HepG2 (cell line): ENCODE data around the gene DNAJA1. TPM values are rescaled to one million over a fixed set of nuclear protein-coding genes. Genes with fewer than 3 reads are reported as not detected.

Source experiments
- CHD2 ChIP-seq: IDR thresholded peaks from 2 replicates; pipeline ENCODE4 v1.6.1; 2011; ENCODE audit warnings: low read depth, low read length, improper control_type of control experiment
- IRF2 ChIP-seq: IDR thresholded peaks from 2 replicates; pipeline ENCODE4 v1.6.1; 2018; ENCODE audit warnings: missing genetic modification reagents, missing compliant biosample characterization
- MED13 ChIP-seq: sonication (generic); formaldehyde crosslinking; IDR thresholded peaks from 2 replicates; pipeline ENCODE4 v1.5.0; 2020; ENCODE audit warnings: missing genetic modification reagents
- POLR2AphosphoS2 ChIP-seq: IDR thresholded peaks from 2 replicates; pipeline ENCODE4 v1.6.1; 2011; ENCODE audit warnings: low read depth, low read length, improper control_type of control experiment
- SNAI1 ChIP-seq: sonication (generic); formaldehyde crosslinking; IDR thresholded peaks from 2 replicates; pipeline ENCODE4 v1.5.0; 2020; ENCODE audit warnings: mild to moderate bottlenecking, missing genetic modification reagents, borderline replicate concordance
- TAF1 ChIP-seq: sonication (generic); formaldehyde crosslinking; IDR thresholded peaks from 2 replicates; pipeline ENCODE4 v1.4.0; 2020; ENCODE audit warnings: missing genetic modification reagents
- TP53 ChIP-seq: sonication (generic); formaldehyde crosslinking; conservative IDR thresholded peaks from 2 replicates; pipeline ENCODE4 v1.4.0; 2020; ENCODE audit warnings: missing genetic modification reagents
- ZBTB1 ChIP-seq: sonication (generic); formaldehyde crosslinking; IDR thresholded peaks from 2 replicates; pipeline ENCODE4 v1.4.0; 2020; ENCODE audit warnings: missing genetic modification reagents, borderline replicate concordance
- ZBTB21 ChIP-seq: sonication (generic); formaldehyde crosslinking; IDR thresholded peaks from 2 replicates; pipeline ENCODE4 v1.4.0; 2020; ENCODE audit warnings: missing genetic modification reagents
- ZKSCAN8 ChIP-seq: IDR thresholded peaks from 2 replicates; pipeline ENCODE4 v1.6.1; 2016; ENCODE audit warnings: borderline replicate concordance, missing genetic modification reagents, missing compliant biosample characterization
- ZMYM3 ChIP-seq: sonication (generic); formaldehyde crosslinking; IDR thresholded peaks from 2 replicates; pipeline ENCODE4 v1.5.1; 2020; ENCODE audit warnings: mild to moderate bottlenecking, missing genetic modification reagents
- ZSCAN29 ChIP-seq: sonication (generic); formaldehyde crosslinking; conservative IDR thresholded peaks from 2 replicates; pipeline ENCODE4 v1.4.0; 2020; ENCODE audit warnings: mild to moderate bottlenecking, missing genetic modification reagents
- polyA plus RNA-seq, 8 experiments: library from polyadenylated mRNA; depleted of rRNA in 3 of 8; stranded (reverse) in 7 of 8; unstranded in 1 of 8; fragments of >200 nt; fragmentation: Illumina TruSeq in 4 of 8; extraction: Trizol in 4 of 8; gene quantifications; 2 replicates each; pipeline versions ENCODE4 v1.2.1 to v1.2.3, GENCODE V29; 2011 to 2016; ENCODE audit warnings: low read depth in 4 of 8, missing spikeins in 1 of 8, mixed read lengths in 1 of 8; ENCODE audit not compliant: insufficient read depth in 1 of 8
- total RNA-seq, 5 experiments: library from RNA; depleted of rRNA; stranded (reverse); fragments of >200 nt; fragmentation: Illumina TruSeq; extraction: Trizol; gene quantifications; 2 replicates each; pipeline ENCODE4 v1.2.3, GENCODE V29; 2016; ENCODE audit warnings: low read depth in 1 of 5
- TF ChIP-seq, protein P1 (sequence below): sonication (generic); formaldehyde crosslinking; IDR thresholded peaks from 2 replicates; pipeline ENCODE4 v1.4.0; 2020; ENCODE audit warnings: missing genetic modification reagents
- TF ChIP-seq, protein P2 (sequence below): sonication (generic); formaldehyde crosslinking; IDR thresholded peaks from 2 replicates; pipeline ENCODE4 v1.4.0; 2020; ENCODE audit warnings: mild to moderate bottlenecking, missing genetic modification reagents
- TF ChIP-seq, protein P3 (sequence below): sonication (generic); formaldehyde crosslinking; IDR thresholded peaks from 2 replicates; pipeline ENCODE4 v1.4.0; 2020; ENCODE audit warnings: mild to moderate bottlenecking, missing genetic modification reagents
- TF ChIP-seq, protein P4 (sequence below): sonication (generic); formaldehyde crosslinking; IDR thresholded peaks from 2 replicates; pipeline ENCODE4; 2020; ENCODE audit warnings: missing genetic modification reagents, mild to moderate bottlenecking, borderline replicate concordance

DNAJA1 gene
- total and polyA plus RNA-seq, 2 of the 13 experiments (the other 11 are each of a cell fraction or from before 2014, with no cell fraction given) = 95.9 to 306 TPM

DNA sequence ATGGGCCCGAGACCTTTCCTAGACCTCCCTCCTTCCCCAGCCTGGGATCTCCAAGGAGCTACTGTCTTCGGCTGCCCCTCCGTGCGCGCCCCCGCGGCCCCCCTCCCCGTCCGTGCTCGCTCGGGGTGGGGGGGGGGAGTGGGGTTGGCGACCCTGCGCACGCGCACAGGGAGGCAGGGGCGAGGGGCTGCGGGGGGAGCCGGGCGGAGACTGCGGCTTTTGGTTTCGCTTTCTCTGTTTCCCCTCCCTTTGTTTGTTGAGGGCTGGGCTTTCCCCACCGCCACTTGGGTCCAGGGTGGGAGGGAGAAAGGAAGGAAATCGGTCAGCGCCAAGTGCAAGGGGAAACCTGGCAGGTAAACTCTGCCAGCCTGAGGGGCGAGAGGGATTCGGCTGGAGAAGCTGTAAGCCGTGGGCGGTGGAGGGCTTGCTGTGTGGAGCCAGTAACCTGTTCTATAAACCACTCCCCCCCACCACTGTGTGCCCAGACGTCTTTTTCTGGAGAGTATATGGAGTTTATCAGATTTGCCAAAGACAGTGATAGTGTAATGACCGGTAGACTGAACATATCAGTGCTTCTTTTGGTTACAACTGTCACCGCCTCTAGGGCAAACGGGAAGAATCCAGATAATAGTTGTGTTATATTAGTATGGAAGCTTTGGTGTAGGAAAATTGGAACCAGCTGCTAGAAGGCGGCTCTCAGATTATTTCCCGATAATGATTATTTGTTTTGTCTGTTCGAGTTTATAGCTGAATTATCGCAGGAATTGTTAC is 684 bp downstream of the DNAJA1 start (continued):
- TF ChIP-seq, protein P1, sequence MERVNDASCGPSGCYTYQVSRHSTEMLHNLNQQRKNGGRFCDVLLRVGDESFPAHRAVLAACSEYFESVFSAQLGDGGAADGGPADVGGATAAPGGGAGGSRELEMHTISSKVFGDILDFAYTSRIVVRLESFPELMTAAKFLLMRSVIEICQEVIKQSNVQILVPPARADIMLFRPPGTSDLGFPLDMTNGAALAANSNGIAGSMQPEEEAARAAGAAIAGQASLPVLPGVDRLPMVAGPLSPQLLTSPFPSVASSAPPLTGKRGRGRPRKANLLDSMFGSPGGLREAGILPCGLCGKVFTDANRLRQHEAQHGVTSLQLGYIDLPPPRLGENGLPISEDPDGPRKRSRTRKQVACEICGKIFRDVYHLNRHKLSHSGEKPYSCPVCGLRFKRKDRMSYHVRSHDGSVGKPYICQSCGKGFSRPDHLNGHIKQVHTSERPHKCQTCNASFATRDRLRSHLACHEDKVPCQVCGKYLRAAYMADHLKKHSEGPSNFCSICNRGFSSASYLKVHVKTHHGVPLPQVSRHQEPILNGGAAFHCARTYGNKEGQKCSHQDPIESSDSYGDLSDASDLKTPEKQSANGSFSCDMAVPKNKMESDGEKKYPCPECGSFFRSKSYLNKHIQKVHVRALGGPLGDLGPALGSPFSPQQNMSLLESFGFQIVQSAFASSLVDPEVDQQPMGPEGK (CRISPR knock-in tag) = peak; percentile 96
- TF ChIP-seq TAF1 (CRISPR knock-in tag) (no peak), SNAI1 (peak; percentile 57; the same call in 1 of the 2 replicates), ZBTB1 (CRISPR knock-in tag) (no peak), IRF2 (CRISPR knock-in tag) (peak; percentile 100), ZMYM3 (CRISPR knock-in tag) (no peak), MED13 (CRISPR knock-in tag) (no peak), TP53 (no peak), POLR2AphosphoS2 (no peak), CHD2 (no peak), ZBTB21 (CRISPR knock-in tag) (no peak), ZKSCAN8 (no peak), ZSCAN29 (CRISPR knock-in tag) (no peak)
- TF ChIP-seq, protein P2, sequence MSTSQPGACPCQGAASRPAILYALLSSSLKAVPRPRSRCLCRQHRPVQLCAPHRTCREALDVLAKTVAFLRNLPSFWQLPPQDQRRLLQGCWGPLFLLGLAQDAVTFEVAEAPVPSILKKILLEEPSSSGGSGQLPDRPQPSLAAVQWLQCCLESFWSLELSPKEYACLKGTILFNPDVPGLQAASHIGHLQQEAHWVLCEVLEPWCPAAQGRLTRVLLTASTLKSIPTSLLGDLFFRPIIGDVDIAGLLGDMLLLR = no peak
- TF ChIP-seq, protein P3, sequence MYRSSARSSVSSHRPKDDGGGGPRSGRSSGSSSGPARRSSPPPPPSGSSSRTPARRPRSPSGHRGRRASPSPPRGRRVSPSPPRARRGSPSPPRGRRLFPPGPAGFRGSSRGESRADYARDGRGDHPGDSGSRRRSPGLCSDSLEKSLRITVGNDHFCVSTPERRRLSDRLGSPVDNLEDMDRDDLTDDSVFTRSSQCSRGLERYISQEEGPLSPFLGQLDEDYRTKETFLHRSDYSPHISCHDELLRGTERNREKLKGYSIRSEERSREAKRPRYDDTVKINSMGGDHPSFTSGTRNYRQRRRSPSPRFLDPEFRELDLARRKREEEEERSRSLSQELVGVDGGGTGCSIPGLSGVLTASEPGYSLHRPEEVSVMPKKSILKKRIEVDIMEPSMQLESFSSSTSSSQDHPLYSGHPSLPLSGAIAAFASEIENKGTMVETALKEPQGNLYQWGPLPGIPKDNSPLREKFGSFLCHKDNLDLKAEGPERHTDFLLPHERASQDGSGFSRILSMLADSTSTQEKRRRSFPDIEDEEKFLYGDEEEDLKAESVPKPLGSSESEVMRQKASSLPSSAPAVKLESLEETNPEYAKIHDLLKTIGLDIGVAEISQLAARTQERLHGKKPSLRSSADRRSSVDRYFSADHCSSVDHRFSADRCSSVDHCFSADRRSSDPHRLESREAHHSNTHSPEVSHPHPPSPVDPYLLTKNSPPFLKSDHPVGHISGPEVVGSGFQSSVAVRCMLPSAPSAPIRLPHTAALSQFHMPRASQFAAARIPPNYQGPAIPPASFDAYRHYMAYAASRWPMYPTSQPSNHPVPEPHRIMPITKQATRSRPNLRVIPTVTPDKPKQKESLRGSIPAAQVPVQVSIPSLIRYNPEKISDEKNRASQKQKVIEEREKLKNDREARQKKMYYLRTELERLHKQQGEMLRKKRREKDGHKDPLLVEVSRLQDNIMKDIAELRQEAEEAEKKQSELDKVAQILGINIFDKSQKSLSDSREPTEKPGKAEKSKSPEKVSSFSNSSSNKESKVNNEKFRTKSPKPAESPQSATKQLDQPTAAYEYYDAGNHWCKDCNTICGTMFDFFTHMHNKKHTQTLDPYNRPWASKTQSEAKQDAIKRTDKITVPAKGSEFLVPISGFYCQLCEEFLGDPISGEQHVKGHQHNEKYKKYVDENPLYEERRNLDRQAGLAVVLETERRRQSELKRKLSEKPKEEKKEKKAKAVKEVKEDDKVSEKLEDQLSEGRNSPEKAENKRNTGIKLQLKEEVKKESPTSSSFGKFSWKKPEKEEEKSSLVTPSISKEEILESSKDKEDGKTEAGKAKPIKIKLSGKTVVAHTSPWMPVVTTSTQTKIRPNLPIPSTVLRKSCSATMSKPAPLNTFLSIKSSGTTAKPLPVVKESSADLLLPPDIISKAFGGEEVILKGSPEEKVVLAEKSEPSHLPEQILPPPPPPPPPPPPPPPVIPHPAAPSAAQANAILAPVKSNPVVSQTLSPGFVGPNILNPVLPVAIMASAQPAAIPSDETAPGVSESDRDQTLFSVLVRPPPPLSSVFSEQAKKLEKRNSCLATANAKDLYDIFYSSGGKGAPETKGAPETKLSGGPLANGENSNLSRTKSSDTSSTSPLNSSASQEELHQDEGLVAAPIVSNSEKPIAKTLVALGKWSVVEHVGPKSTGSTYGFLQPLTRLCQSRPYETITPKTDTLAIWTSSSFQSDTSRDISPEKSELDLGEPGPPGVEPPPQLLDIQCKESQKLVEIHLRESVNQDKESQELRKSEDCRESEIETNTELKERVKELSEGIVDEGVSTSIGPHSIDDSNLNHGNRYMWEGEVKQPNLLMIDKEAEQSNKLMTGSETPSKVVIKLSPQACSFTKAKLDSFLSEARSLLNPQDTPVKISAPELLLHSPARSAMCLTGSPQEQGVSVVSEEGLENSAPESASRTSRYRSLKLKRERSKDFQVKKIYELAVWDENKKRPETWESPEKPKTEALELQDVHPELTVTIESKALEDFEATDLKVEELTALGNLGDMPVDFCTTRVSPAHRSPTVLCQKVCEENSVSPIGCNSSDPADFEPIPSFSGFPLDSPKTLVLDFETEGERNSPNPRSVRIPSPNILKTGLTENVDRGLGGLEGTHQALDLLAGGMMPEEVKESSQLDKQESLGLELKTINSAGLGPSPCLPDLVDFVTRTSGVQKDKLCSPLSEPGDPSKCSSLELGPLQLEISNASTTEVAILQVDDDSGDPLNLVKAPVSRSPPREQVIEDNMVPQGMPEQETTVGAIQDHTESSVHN (CRISPR knock-in tag) = no peak
- TF ChIP-seq, protein P4, sequence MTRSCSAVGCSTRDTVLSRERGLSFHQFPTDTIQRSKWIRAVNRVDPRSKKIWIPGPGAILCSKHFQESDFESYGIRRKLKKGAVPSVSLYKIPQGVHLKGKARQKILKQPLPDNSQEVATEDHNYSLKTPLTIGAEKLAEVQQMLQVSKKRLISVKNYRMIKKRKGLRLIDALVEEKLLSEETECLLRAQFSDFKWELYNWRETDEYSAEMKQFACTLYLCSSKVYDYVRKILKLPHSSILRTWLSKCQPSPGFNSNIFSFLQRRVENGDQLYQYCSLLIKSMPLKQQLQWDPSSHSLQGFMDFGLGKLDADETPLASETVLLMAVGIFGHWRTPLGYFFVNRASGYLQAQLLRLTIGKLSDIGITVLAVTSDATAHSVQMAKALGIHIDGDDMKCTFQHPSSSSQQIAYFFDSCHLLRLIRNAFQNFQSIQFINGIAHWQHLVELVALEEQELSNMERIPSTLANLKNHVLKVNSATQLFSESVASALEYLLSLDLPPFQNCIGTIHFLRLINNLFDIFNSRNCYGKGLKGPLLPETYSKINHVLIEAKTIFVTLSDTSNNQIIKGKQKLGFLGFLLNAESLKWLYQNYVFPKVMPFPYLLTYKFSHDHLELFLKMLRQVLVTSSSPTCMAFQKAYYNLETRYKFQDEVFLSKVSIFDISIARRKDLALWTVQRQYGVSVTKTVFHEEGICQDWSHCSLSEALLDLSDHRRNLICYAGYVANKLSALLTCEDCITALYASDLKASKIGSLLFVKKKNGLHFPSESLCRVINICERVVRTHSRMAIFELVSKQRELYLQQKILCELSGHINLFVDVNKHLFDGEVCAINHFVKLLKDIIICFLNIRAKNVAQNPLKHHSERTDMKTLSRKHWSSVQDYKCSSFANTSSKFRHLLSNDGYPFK (CRISPR knock-in tag) = no peak
